HepG2 (cell line): Measurements from ENCODE around the gene IWS1. TPM values are rescaled to one million over a fixed set of nuclear protein-coding genes. Genes with fewer than 3 reads are reported as not detected.

ENCODE experiments used
- ATAC-seq: fragments of 200-7000 bp; cut with Tn5 transposase; 3 replicates; pipeline ENCODE4 v1.9.1; 2020; ENCODE audit warnings: mild to moderate bottlenecking, moderate library complexity
- BruUV-seq: library from RNA; stranded (reverse); fragments of 400-500 nt; replicated peaks from 2 replicates; lab custom pipeline; 2021; lab: Mats Ljungman, UMichigan
- CTCF ChIA-PET: fragments of 300-600 bp; formaldehyde crosslinking; extraction: SDS; loops from one replicate; lab custom pipeline; 2021; ENCODE audit warnings: low total read pairs, inconsistent platforms, low intra/inter-chr PET ratio; lab: Yijun Ruan, JAX
- POLR2A ChIA-PET: fragments of 350-600 bp; sonication (Branson Sonifier 250); formaldehyde crosslinking; loops from one replicate; lab custom pipeline; 2020; ENCODE audit warnings: antibody characterized with exemption, inconsistent platforms; lab: Yijun Ruan, JAX
- DNase-seq: peaks from one replicate; pipeline ENCODE4 v3.0.0-alpha.2; 2015; ENCODE audit warnings: low spot score
- FAIRE-seq: peaks from 3 replicates; lab custom pipeline; 2011; peaks lifted over from hg19 to GRCh38; lab: Jason Lieb, UNC
- H2AFZ ChIP-seq: one replicate; pipeline ENCODE4 v1.6.1; 2011; ENCODE audit warnings: low read length, inconsistent platforms
- H3K27ac ChIP-seq: fragments of 300-600 bp; 3 replicates; pipeline ENCODE4 v1.8.0; 2011; ENCODE audit warnings: mixed run types, mild to moderate bottlenecking, mixed read lengths, low read length, inconsistent platforms; ENCODE audit not compliant: insufficient read depth; ENCODE audit errors: extremely low read length
- H3K27me3 ChIP-seq, 2 experiments: fragments of 200-600 bp in 1 of 2; 2 replicates in 1 of 2; 3 replicates in 1 of 2; pipeline versions ENCODE4 v1.6.0 to v1.8.0; 2011; ENCODE audit warnings: low read length in 2 of 2, mild to moderate bottlenecking in 2 of 2, moderate library complexity in 2 of 2, inconsistent platforms in 1 of 2; ENCODE audit not compliant: insufficient read depth in 2 of 2, control insufficient read depth in 1 of 2
- H3K36me3 ChIP-seq, 2 experiments: fragments of 200-600 bp in 1 of 2; replicated peaks in 1 of 2; 2 replicates in 1 of 2; 3 replicates in 1 of 2; pipeline versions ENCODE4 v1.5.1 to v1.8.0; 2011; ENCODE audit warnings: low read length in 2 of 2, inconsistent platforms in 1 of 2; ENCODE audit not compliant: insufficient read depth in 2 of 2, control insufficient read depth in 1 of 2
- H3K4me1 ChIP-seq: 2 replicates; pipeline ENCODE4 v1.5.1; 2012; ENCODE audit warnings: low read length, inconsistent platforms; ENCODE audit not compliant: insufficient read depth
- H3K4me2 ChIP-seq: 2 replicates; pipeline ENCODE4 v1.6.0; 2011; ENCODE audit warnings: low read depth, low read length, inconsistent platforms
- H3K4me3 ChIP-seq, 3 experiments: fragments of 200-600 bp in 1 of 3; sonication (generic), shearing (Covaris generic) in 1 of 3; replicated peaks in 1 of 3; 2 replicates each; pipeline ENCODE4 v1.5.1; 2011 to 2016; ENCODE audit warnings: low read length in 3 of 3, inconsistent platforms in 2 of 3, low read depth in 2 of 3, mild to moderate bottlenecking in 2 of 3, control low read depth in 1 of 3, mixed read lengths in 1 of 3; ENCODE audit not compliant: insufficient read depth in 1 of 3
- H3K79me2 ChIP-seq: one replicate; pipeline ENCODE4 v1.6.1; 2011; ENCODE audit warnings: low read length, inconsistent platforms; ENCODE audit not compliant: insufficient read depth
- H3K9ac ChIP-seq: 2 replicates; pipeline ENCODE4 v1.6.0; 2011; ENCODE audit warnings: mild to moderate bottlenecking, low read depth, low read length, inconsistent platforms; ENCODE audit not compliant: insufficient read depth
- H3K9me3 ChIP-seq: 2 replicates; pipeline ENCODE4 v1.5.1; 2012; ENCODE audit warnings: mild to moderate bottlenecking, low read length
- H4K20me1 ChIP-seq: 2 replicates; pipeline ENCODE4 v1.6.0; 2011; ENCODE audit warnings: inconsistent platforms, mild to moderate bottlenecking, low read length, moderate library complexity; ENCODE audit not compliant: insufficient read depth
- ATF7 ChIP-seq, 2 experiments: fragments of 450-650 bp in 1 of 2; sonication (generic) in 1 of 2; formaldehyde crosslinking in 1 of 2; IDR thresholded peaks; 2 replicates each; pipeline versions ENCODE4 v1.4.0 to v1.6.1; 2016 to 2020; ENCODE audit warnings: antibody characterized with exemption in 1 of 2, mild to moderate bottlenecking in 1 of 2, missing genetic modification reagents in 1 of 2
- HBP1 ChIP-seq: IDR thresholded peaks from 2 replicates; pipeline ENCODE4 v1.6.1; 2016; ENCODE audit warnings: low read depth, control low read depth
- NFKB2 ChIP-seq: sonication (generic); formaldehyde crosslinking; IDR thresholded peaks from 2 replicates; pipeline ENCODE4 v1.4.0; 2020; ENCODE audit warnings: missing genetic modification reagents, borderline replicate concordance
- PHF20 ChIP-seq: sonication (generic); formaldehyde crosslinking; IDR thresholded peaks from 2 replicates; pipeline ENCODE4 v1.5.0; 2020; ENCODE audit warnings: mild to moderate bottlenecking, missing genetic modification reagents
- RARA ChIP-seq: IDR thresholded peaks from 2 replicates; pipeline ENCODE4 v1.6.1; 2016; ENCODE audit warnings: missing genetic modification reagents, missing compliant biosample characterization
- STAT6 ChIP-seq: sonication (generic); formaldehyde crosslinking; IDR thresholded peaks from 2 replicates; pipeline ENCODE4 v1.4.0; 2020; ENCODE audit warnings: missing genetic modification reagents, mild to moderate bottlenecking, borderline replicate concordance
- ZNF274 ChIP-seq: sonication (generic); formaldehyde crosslinking; IDR thresholded peaks from 2 replicates; pipeline ENCODE4 v1.5.1; 2020; ENCODE audit warnings: mild to moderate bottlenecking, missing genetic modification reagents
- ZNF280D ChIP-seq: sonication (generic); formaldehyde crosslinking; IDR thresholded peaks from 2 replicates; pipeline ENCODE4 v1.5.1; 2020; ENCODE audit warnings: mild to moderate bottlenecking, missing genetic modification reagents
- ZNF598 ChIP-seq: sonication (generic); formaldehyde crosslinking; IDR thresholded peaks from 2 replicates; pipeline ENCODE4 v1.5.1; 2020; ENCODE audit warnings: mild to moderate bottlenecking, missing genetic modification reagents, borderline replicate concordance
- ZNF605 ChIP-seq: sonication (generic); formaldehyde crosslinking; IDR thresholded peaks from 2 replicates; pipeline ENCODE4 v1.8.0; 2022; ENCODE audit warnings: mild to moderate bottlenecking, missing genetic modification reagents
- ZNF790 ChIP-seq: sonication (generic); formaldehyde crosslinking; IDR thresholded peaks from 2 replicates; pipeline ENCODE4 v1.8.0; 2022; ENCODE audit warnings: missing genetic modification reagents, mild to moderate bottlenecking, borderline replicate concordance
- ZNF891 ChIP-seq: sonication (generic); formaldehyde crosslinking; IDR thresholded peaks from 2 replicates; pipeline ENCODE4 v1.5.0; 2020; ENCODE audit warnings: mild to moderate bottlenecking, missing genetic modification reagents
- WGBS: methylation state at CpG from one replicate; pipeline ENCODE4 v1.1.6; 2017; ENCODE audit warnings: low lambda C conversion rate; 5-methylcytosine and 5-hydroxymethylcytosine counted together
- in situ Hi-C: cut with HindIII; loops from 2 replicates; pipeline ENCODE4 v1.10.0; 2017; ENCODE audit warnings: low pct_unique_long_range_greater_than_20kb; ENCODE audit not compliant: extremely low pct_ligation_motif_present
- intact Hi-C: fragments of 100-400 bp; cut with micrococcal nuclease; formaldehyde crosslinking; loops from one replicate; pipeline ENCODE4 v1.10.0; 2022; ENCODE audit not compliant: unreplicated experiment
- polyA plus RNA-seq, 8 experiments: library from polyadenylated mRNA; depleted of rRNA in 3 of 8; stranded (reverse) in 7 of 8; unstranded in 1 of 8; fragments of >200 nt; fragmentation: Illumina TruSeq in 4 of 8; extraction: Trizol in 4 of 8; gene quantifications; 2 replicates each; pipeline versions ENCODE4 v1.2.1 to v1.2.3, GENCODE V29; 2011 to 2016; ENCODE audit warnings: low read depth in 4 of 8, missing spikeins in 1 of 8, mixed read lengths in 1 of 8; ENCODE audit not compliant: insufficient read depth in 1 of 8
- total RNA-seq, 5 experiments: library from RNA; depleted of rRNA; stranded (reverse); fragments of >200 nt; fragmentation: Illumina TruSeq; extraction: Trizol; gene quantifications; 2 replicates each; pipeline ENCODE4 v1.2.3, GENCODE V29; 2016; ENCODE audit warnings: low read depth in 1 of 5
- TF ChIP-seq, protein P1 (sequence below): IDR thresholded peaks from 2 replicates; pipeline ENCODE4 v1.6.1; 2012; ENCODE audit warnings: low read length, improper control_type of control experiment

Gene IWS1
- total and polyA plus RNA-seq, 2 of the 13 experiments (the other 11 are each of a cell fraction or from before 2014, with no cell fraction given) = 28.9 to 62.3 TPM

DNA sequence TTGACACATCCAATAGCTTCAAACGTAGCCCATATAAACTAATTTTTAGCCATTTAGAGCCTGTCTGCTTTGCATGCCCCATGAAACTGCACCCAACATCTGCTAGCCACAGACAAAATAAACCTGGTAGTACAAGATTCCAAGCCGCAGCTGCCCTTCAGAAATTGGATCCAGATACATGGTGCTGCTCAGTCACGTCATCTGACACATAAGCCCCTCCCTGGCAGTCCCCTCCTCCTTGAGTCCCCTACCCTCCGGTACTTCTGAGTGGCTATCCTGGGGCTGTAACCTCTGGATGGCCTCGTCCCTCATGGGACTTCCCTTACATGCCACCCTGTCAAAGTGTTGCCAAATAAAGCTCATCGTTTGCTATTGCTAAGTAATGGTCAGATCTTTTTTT is 74.3 kb downstream of the IWS1 start:
- Histone ChIP-seq H3K4me2 (no peak overlapping the region), H3K4me1 (peaks cover 68% of the 10 kb centered on the region), H3K4me3 (no peak overlapping the region), H3K9ac (no peak overlapping the region), H4K20me1 (no peaks in the 10 kb centered on the region), H2AFZ (no peak overlapping the region), H3K36me3 (no peaks in the 10 kb centered on the region), H3K9me3 (no peaks in the 10 kb centered on the region), H3K79me2 (peaks cover 12% of the 10 kb centered on the region), H3K27me3 (no peaks in the 10 kb centered on the region), H3K27ac (no peak overlapping the region)
- WGBS = 97% methylated on average over 6 of the region's 6 CpGs
- POLR2A ChIA-PET = interaction anchor here (1.0 to 5.9 kb wide), 7 partner anchors 15 to 158 kb away, joined by 3 to 74 read pairs (median 12); partner anchors contain the start of genes ERCC3 and PROC
- in situ Hi-C loops = loop anchor here (5.0 kb wide), 1 partner anchor 125 kb away; no protein-coding TSS in a partner anchor
- no peak for ATAC-seq
- intact Hi-C loops = no loop called here
- CTCF ChIA-PET = interaction anchor here (2.3 kb wide), 1 partner anchor 97 kb away, joined by 18 read pairs; no protein-coding TSS in a partner anchor
- BruUV-seq = no TSS peak
- FAIRE-seq = no peak
- no peak for DNase-seq
- TF ChIP-seq NFKB2 (CRISPR knock-in tag) (0 out of 2 replicates have a peak, but pooled peaks have one; percentile 30), RARA (CRISPR knock-in tag) (no peak), ZNF274 (CRISPR knock-in tag) (no peak), ZNF891 (CRISPR knock-in tag) (no peak), HBP1 (CRISPR knock-in tag) (no peak), STAT6 (CRISPR knock-in tag) (no peak), ATF7 (IDR thresholded peaks at IDR 0.05) (no peak), ATF7 (CRISPR knock-in tag; IDR thresholded peaks at IDR 0.05) (no peak), ZNF598 (CRISPR knock-in tag) (0 out of 2 replicates have a peak, but pooled peaks have one; percentile 27), ZNF605 (CRISPR knock-in tag) (0 out of 2 replicates have a peak, but pooled peaks have one; percentile 7), ZNF790 (CRISPR knock-in tag) (no peak), PHF20 (CRISPR knock-in tag) (no peak), ZNF280D (CRISPR knock-in tag) (no peak)
- TF ChIP-seq, protein P1, sequence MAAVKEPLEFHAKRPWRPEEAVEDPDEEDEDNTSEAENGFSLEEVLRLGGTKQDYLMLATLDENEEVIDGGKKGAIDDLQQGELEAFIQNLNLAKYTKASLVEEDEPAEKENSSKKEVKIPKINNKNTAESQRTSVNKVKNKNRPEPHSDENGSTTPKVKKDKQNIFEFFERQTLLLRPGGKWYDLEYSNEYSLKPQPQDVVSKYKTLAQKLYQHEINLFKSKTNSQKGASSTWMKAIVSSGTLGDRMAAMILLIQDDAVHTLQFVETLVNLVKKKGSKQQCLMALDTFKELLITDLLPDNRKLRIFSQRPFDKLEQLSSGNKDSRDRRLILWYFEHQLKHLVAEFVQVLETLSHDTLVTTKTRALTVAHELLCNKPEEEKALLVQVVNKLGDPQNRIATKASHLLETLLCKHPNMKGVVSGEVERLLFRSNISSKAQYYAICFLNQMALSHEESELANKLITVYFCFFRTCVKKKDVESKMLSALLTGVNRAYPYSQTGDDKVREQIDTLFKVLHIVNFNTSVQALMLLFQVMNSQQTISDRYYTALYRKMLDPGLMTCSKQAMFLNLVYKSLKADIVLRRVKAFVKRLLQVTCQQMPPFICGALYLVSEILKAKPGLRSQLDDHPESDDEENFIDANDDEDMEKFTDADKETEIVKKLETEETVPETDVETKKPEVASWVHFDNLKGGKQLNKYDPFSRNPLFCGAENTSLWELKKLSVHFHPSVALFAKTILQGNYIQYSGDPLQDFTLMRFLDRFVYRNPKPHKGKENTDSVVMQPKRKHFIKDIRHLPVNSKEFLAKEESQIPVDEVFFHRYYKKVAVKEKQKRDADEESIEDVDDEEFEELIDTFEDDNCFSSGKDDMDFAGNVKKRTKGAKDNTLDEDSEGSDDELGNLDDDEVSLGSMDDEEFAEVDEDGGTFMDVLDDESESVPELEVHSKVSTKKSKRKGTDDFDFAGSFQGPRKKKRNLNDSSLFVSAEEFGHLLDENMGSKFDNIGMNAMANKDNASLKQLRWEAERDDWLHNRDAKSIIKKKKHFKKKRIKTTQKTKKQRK = no peak
